Stimulated activated naive CD4-positive, alpha-beta T cell treated with Interleukin-2 at 50 U/mL for 16 hours (primary cell): Measurements from ENCODE around the gene DSG1.
"Not testable (repeated sequence)": the region's sequence is repeated elsewhere in the genome, so short reads cannot be mapped to it uniquely, and the experiment has no call there.

Source experiments
- DNase-seq: peaks from one replicate; lab custom pipeline; 2025; lab: John Stamatoyannopoulos, UW

Gene DSG1

GRCh38 chr18:31317860-31318259 lies at the start of gene DSG1:
Gene DSG1, plus strand, starts transcription at chr18:31318160. Its CDS starts 141 bp downstream, at chr18:31318301.
- DNase-seq = no peak

GRCh38 chr18:31268985-31269406 lies 49.0 kb upstream of the DSG1 start:
- DNase-seq = no peak

GRCh38 chr18:31269566-31269965 lies 48.4 kb upstream of the DSG1 start:
- no peak for DNase-seq

- DNase-seq = no peak
Observed at GRCh38 chr18:31270578-31270977, 47.4 kb upstream of the DSG1 start.

- DNase-seq = no peak
Observed at GRCh38 chr18:31273812-31274527, 44.0 kb upstream of the DSG1 start.

- DNase-seq = no peak
Observed at GRCh38 chr18:31274931-31275330, 43.0 kb upstream of the DSG1 start.

GRCh38 chr18:31275722-31276463 lies 42.1 kb upstream of the DSG1 start:
- no peak for DNase-seq

GRCh38 chr18:31278609-31279071 lies 39.3 kb upstream of the DSG1 start:
- DNase-seq = no peak

- DNase-seq = no peak
Observed at GRCh38 chr18:31280502-31280901, 37.5 kb upstream of the DSG1 start.

GRCh38 chr18:31281437-31281836 lies 36.5 kb upstream of the DSG1 start:
- DNase-seq = no peak

GRCh38 chr18:31289446-31289845 lies 28.5 kb upstream of the DSG1 start:
- not testable (repeated sequence) for DNase-seq

GRCh38 chr18:31291688-31292087 lies 26.3 kb upstream of the DSG1 start:
- DNase-seq = no peak

- no peak for DNase-seq
Observed at GRCh38 chr18:31294199-31294747, 23.7 kb upstream of the DSG1 start.

- no peak for DNase-seq
Observed at GRCh38 chr18:31297248-31297647, 20.7 kb upstream of the DSG1 start.

- DNase-seq = no peak
Observed at GRCh38 chr18:31301201-31301655, 16.7 kb upstream of the DSG1 start.

GRCh38 chr18:31302991-31303390 lies 15.0 kb upstream of the DSG1 start:
- no peak for DNase-seq

- no peak for DNase-seq
Observed at GRCh38 chr18:31303771-31304170, 14.2 kb upstream of the DSG1 start.

GRCh38 chr18:31309115-31309514 lies 8.8 kb upstream of the DSG1 start:
- no peak for DNase-seq

- no peak for DNase-seq
Observed at GRCh38 chr18:31316974-31317373, 986 bp upstream of the DSG1 start.

GRCh38 chr18:31321719-31322118 lies 3.8 kb downstream of the DSG1 start:
- DNase-seq = no peak

- no peak for DNase-seq
Observed at GRCh38 chr18:31325051-31325450, 7.1 kb downstream of the DSG1 start.

- DNase-seq = no peak
Observed at GRCh38 chr18:31329787-31330438, 12.0 kb downstream of the DSG1 start.
